K562 (cell line): Measurements from ENCODE around the gene TOR1AIP1. TPM values are rescaled to one million over a fixed set of nuclear protein-coding genes. Genes with fewer than 3 reads are reported as not detected.

Source experiments
- HES1 ChIP-seq: fragments of 450-650 bp; IDR thresholded peaks from 2 replicates; pipeline ENCODE4 v1.6.1; 2016; ENCODE audit warnings: low read depth, mild to moderate bottlenecking, moderate library complexity
- HNRNPLL ChIP-seq: fragments of 200-400 bp; formaldehyde crosslinking; IDR thresholded peaks from 2 replicates; pipeline ENCODE4 v1.6.1; 2017; ENCODE audit warnings: low read length, low read depth, mild to moderate bottlenecking; ENCODE audit not compliant: poor library complexity, severe bottlenecking
- TCF15 ChIP-seq: fragments of 250-450 bp; sonication (Bioruptor Pico); IDR thresholded peaks from 2 replicates; pipeline ENCODE4 v1.8.0; 2022; ENCODE audit warnings: moderate library complexity, mild to moderate bottlenecking, inconsistent platforms
- TCFL5 ChIP-seq: fragments of 250-450 bp; sonication (Bioruptor Pico); conservative IDR thresholded peaks from 2 replicates; pipeline ENCODE4 v1.6.1; 2021; ENCODE audit warnings: mild to moderate bottlenecking, moderate library complexity, matching md5 sums
- polyA plus RNA-seq, 8 experiments: library from polyadenylated mRNA; depleted of rRNA in 4 of 8; stranded (reverse) in 5 of 8; unstranded in 3 of 8; fragments of >200 nt; fragmentation: Nextera tagmentation in 2 of 8; fragmentation: Illumina TruSeq in 1 of 8; extraction: Ambion mirVana in 2 of 8; extraction: Trizol in 1 of 8; gene quantifications; 2 replicates each; pipeline versions ENCODE4 v1.2.1 to v1.2.3, GENCODE V29; 2011 to 2014; ENCODE audit warnings: inconsistent platforms in 1 of 8, missing spikeins in 1 of 8
- total RNA-seq, 7 experiments: library from RNA; depleted of rRNA in 6 of 7; stranded (reverse); fragments of >200 nt in 6 of 7; fragmentation: Illumina TruSeq in 2 of 7; extraction: Trizol in 2 of 7; gene quantifications; 2 replicates each; pipeline versions ENCODE4 v1.2.1 to v1.2.3, GENCODE V29; 2011 to 2021; ENCODE audit warnings: low replicate concordance in 1 of 7
- TF ChIP-seq, protein P1 (sequence below): fragments of 200-600 bp; sonication (generic); IDR thresholded peaks from one replicate; pipeline ENCODE4 v1.6.1; 2012; ENCODE audit warnings: mild to moderate bottlenecking, low read depth, low read length, inconsistent platforms

The TOR1AIP1 gene
- total and polyA plus RNA-seq, 9 of the 15 experiments (the other 6 are each of a cell fraction or from before 2014, with no cell fraction given): 18.1 to 46.9 (median 35.5) TPM

- TF ChIP-seq, protein P1, sequence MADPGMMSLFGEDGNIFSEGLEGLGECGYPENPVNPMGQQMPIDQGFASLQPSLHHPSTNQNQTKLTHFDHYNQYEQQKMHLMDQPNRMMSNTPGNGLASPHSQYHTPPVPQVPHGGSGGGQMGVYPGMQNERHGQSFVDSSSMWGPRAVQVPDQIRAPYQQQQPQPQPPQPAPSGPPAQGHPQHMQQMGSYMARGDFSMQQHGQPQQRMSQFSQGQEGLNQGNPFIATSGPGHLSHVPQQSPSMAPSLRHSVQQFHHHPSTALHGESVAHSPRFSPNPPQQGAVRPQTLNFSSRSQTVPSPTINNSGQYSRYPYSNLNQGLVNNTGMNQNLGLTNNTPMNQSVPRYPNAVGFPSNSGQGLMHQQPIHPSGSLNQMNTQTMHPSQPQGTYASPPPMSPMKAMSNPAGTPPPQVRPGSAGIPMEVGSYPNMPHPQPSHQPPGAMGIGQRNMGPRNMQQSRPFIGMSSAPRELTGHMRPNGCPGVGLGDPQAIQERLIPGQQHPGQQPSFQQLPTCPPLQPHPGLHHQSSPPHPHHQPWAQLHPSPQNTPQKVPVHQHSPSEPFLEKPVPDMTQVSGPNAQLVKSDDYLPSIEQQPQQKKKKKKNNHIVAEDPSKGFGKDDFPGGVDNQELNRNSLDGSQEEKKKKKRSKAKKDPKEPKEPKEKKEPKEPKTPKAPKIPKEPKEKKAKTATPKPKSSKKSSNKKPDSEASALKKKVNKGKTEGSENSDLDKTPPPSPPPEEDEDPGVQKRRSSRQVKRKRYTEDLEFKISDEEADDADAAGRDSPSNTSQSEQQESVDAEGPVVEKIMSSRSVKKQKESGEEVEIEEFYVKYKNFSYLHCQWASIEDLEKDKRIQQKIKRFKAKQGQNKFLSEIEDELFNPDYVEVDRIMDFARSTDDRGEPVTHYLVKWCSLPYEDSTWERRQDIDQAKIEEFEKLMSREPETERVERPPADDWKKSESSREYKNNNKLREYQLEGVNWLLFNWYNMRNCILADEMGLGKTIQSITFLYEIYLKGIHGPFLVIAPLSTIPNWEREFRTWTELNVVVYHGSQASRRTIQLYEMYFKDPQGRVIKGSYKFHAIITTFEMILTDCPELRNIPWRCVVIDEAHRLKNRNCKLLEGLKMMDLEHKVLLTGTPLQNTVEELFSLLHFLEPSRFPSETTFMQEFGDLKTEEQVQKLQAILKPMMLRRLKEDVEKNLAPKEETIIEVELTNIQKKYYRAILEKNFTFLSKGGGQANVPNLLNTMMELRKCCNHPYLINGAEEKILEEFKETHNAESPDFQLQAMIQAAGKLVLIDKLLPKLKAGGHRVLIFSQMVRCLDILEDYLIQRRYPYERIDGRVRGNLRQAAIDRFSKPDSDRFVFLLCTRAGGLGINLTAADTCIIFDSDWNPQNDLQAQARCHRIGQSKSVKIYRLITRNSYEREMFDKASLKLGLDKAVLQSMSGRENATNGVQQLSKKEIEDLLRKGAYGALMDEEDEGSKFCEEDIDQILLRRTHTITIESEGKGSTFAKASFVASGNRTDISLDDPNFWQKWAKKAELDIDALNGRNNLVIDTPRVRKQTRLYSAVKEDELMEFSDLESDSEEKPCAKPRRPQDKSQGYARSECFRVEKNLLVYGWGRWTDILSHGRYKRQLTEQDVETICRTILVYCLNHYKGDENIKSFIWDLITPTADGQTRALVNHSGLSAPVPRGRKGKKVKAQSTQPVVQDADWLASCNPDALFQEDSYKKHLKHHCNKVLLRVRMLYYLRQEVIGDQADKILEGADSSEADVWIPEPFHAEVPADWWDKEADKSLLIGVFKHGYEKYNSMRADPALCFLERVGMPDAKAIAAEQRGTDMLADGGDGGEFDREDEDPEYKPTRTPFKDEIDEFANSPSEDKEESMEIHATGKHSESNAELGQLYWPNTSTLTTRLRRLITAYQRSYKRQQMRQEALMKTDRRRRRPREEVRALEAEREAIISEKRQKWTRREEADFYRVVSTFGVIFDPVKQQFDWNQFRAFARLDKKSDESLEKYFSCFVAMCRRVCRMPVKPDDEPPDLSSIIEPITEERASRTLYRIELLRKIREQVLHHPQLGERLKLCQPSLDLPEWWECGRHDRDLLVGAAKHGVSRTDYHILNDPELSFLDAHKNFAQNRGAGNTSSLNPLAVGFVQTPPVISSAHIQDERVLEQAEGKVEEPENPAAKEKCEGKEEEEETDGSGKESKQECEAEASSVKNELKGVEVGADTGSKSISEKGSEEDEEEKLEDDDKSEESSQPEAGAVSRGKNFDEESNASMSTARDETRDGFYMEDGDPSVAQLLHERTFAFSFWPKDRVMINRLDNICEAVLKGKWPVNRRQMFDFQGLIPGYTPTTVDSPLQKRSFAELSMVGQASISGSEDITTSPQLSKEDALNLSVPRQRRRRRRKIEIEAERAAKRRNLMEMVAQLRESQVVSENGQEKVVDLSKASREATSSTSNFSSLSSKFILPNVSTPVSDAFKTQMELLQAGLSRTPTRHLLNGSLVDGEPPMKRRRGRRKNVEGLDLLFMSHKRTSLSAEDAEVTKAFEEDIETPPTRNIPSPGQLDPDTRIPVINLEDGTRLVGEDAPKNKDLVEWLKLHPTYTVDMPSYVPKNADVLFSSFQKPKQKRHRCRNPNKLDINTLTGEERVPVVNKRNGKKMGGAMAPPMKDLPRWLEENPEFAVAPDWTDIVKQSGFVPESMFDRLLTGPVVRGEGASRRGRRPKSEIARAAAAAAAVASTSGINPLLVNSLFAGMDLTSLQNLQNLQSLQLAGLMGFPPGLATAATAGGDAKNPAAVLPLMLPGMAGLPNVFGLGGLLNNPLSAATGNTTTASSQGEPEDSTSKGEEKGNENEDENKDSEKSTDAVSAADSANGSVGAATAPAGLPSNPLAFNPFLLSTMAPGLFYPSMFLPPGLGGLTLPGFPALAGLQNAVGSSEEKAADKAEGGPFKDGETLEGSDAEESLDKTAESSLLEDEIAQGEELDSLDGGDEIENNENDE: no peak
- no peak for TF ChIP-seq HES1
- no peak for TF ChIP-seq TCFL5 (CRISPR knock-in tag)
- no peak for TF ChIP-seq HNRNPLL
- TF ChIP-seq TCF15 (CRISPR knock-in tag): no peak
Observed at GRCh38 chr1:179840107-179840506, 42.0 kb upstream of the TOR1AIP1 start (continued).
